Measurements from ENCODE around the gene DNAH10.

GRCh38 chr12:123752046-123752445, 10.1 kb upstream of the DNAH10 start:
- TF ChIP-seq CTCF (IDR thresholded peaks at IDR 0.05; ENCODE audit: insufficient read depth, low read length, poor library complexity, severe bottlenecking): no peak
- TF ChIP-seq EZH2phosphoT487 (conservative IDR thresholded peaks at IDR 0.05; ENCODE audit: low read length): no peak

Data from SU-DHL-6 (cell line).